Stimulated activated effector memory CD8-positive, alpha-beta T cell treated with anti-CD3 and anti-CD28 coated beads, Interleukin-12 subunit alpha, Interleukin-12 subunit beta, amount 100 ng/mL, for 72 hours (primary cell): ENCODE results near the gene KISS1R.

Source experiments
- ATAC-seq: fragments of 150-1000 bp; cut with Tn5 transposase; 2 replicates; pipeline ENCODE4 v1.10.0; 2021
- DNase-seq, 2 donors: peaks; one replicate each; pipeline ENCODE4 v3.0.0; 2021 to 2022; ENCODE audit warnings: low spot score in 2 of 2
- H3K27ac Mint-ChIP-seq: one replicate; pipeline ENCODE4 v1.8.0; 2022; ENCODE audit warnings: mild to moderate bottlenecking, mixed read lengths
- H3K36me3 Mint-ChIP-seq: one replicate; pipeline ENCODE4 v1.8.0; 2022; ENCODE audit warnings: mild to moderate bottlenecking, mixed read lengths
- H3K4me1 Mint-ChIP-seq: one replicate; pipeline ENCODE4 v1.8.0; 2022; ENCODE audit warnings: mixed read lengths
- H3K4me3 Mint-ChIP-seq: one replicate; pipeline ENCODE4 v1.8.0; 2022; ENCODE audit warnings: mild to moderate bottlenecking, mixed read lengths
- H3K9me3 Mint-ChIP-seq: one replicate; pipeline ENCODE4 v1.8.0; 2022; ENCODE audit warnings: mixed read lengths

Gene KISS1R

DNA sequence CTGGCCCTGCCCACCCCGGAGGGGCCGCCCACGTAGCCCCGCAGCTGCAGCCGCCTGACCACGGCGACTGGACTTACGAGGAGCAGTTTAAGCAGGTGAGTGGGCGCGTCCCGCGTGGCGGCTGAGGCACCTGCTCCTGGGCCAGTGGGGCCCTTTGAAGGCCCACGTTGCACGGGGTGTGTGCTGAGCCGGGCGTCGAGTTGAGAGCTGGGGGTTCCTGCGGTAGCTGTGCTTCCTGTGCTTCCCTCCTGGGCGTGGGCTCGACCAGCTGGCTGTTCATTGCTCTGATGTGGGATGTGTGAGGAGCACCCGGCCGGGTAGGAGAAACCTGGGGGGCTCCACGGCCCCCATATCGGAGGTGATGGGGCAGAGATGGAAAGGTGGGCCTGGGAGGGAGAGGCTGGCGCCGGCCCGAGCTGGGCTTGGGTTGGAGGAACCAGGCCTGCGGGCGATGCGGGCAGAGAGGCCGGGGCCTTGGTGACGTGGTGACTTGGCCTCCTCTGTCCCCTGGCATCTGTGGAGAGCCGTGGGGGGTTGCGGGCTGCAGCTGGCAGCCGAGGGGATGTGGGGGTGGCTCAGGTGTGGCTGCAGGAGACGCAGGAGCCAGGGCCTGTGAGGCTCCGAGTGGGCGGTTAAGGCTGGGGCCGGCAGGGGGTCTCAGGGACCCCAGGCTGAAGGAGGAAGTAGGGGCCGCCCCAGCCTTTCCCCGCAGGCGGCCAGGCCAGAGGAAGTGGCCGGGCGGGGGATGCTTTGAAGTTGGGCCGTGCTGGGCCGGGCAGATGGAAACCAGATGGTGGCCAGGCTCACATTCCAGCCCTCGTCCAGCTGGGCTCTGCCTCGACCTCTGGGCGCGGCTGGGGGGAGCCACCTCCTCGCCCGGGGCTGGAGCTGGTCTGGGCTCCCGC is 15.8 kb downstream of the KISS1R start:
- peak overlapping the region; percentile 74 for H3K27ac Mint-ChIP-seq
- ATAC-seq: peak; percentile 42
- peaks cover 21% of the 10 kb centered on the region for H3K36me3 Mint-ChIP-seq
- H3K4me3 Mint-ChIP-seq: peak overlapping the region; percentile 66
- peaks cover 23% of the 10 kb centered on the region for H3K4me1 Mint-ChIP-seq
- DNase-seq: no peak
- no peaks in the 10 kb centered on the region for H3K9me3 Mint-ChIP-seq

DNA sequence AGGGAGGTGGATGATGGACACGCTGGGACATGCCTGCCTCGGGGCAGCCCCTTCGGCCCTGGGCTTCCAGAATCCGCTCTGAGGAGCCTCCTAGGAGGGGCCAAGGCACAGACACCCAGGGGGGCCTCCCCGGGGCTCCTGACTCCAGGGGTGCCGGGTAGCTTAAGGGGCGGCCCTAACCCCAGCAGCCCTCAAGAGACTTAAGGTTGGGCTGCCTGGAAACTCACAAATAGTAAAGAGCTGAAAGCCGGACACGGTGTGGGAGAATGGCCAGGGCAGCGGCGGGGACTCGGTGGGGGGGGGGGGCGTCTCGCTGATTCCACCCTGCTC is 16.4 kb downstream of the KISS1R start:
- DNase-seq (no peak), ATAC-seq (no peak)
- peaks cover 27% of the 10 kb centered on the region for H3K36me3 Mint-ChIP-seq
- H3K4me1 Mint-ChIP-seq: peaks cover 28% of the 10 kb centered on the region
- no peak overlapping the region for H3K27ac Mint-ChIP-seq
- no peaks in the 10 kb centered on the region for H3K9me3 Mint-ChIP-seq
- H3K4me3 Mint-ChIP-seq: no peak overlapping the region

DNA sequence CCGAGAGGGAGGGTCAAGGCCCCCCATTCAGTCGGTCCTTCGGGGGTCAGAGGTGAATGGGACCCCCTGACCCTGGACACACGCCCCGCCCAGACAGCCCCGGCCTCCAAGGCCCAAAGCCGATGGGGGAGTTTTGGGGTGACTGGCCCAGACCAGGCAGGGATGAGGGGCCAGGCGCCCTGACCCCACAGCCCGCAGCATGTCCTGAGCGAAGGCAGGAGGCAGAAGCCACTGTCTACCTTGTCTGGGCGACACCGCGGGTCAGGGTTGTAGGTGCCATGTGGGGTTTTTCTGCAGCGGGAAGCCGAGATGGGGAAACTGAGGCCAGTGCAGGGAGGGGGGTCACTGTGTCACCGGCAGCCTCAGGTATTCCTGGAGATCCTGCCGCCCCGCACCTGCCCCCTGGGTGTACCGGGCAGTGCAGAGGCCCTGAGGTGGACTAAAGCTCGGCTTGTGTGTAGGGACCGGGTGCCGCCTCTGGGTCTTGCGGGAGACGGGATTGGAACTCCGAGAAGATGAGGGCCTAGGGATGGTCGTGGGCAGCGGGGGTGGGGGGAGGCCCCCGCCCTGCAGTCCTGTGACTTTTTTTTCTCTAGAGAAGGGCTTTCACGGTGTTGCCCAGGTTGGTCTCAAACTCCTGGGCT is 17.2 kb downstream of the KISS1R start:
- no peak overlapping the region for H3K4me3 Mint-ChIP-seq
- peaks cover 28% of the 10 kb centered on the region for H3K4me1 Mint-ChIP-seq
- no peak for DNase-seq
- H3K36me3 Mint-ChIP-seq: peaks cover 30% of the 10 kb centered on the region
- no peak for ATAC-seq
- H3K27ac Mint-ChIP-seq: no peak overlapping the region
- no peaks in the 10 kb centered on the region for H3K9me3 Mint-ChIP-seq

DNA sequence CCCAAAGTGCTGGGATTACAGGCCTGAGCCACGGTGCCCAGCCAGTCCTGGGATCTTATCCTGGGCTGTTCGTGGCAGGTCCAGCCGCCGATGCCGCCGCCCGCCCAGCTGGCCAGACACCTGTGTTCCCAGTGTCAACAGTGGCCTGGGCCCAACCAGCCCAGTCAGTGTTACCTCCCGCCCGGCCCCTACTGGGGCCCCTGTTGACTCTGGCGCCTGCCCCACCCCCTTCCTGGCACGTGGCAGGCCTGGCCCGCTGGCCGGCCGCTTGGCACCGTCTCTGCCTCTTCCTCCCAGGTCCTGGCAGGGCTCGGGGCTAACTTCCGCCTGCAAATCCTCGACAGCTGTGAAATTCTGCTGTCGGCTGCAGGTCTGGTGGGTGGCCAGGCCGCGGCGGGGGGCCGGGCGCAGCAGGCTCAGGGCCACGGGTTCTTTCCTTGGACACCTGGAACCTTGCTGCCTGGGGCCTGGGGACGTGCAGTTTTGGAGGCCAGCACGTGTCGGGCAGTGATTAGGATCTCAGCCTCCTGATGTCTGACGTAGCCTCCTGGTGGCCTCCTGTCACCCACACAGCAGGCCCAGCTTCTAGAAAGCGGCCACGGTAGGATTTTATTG is 17.8 kb downstream of the KISS1R start:
- no peak for DNase-seq
- Mint-ChIP-seq H3K4me1 (peaks cover 35% of the 10 kb centered on the region), H3K4me3 (no peak overlapping the region), H3K36me3 (peaks cover 33% of the 10 kb centered on the region), H3K9me3 (no peaks in the 10 kb centered on the region), H3K27ac (no peak overlapping the region)
- no peak for ATAC-seq

DNA sequence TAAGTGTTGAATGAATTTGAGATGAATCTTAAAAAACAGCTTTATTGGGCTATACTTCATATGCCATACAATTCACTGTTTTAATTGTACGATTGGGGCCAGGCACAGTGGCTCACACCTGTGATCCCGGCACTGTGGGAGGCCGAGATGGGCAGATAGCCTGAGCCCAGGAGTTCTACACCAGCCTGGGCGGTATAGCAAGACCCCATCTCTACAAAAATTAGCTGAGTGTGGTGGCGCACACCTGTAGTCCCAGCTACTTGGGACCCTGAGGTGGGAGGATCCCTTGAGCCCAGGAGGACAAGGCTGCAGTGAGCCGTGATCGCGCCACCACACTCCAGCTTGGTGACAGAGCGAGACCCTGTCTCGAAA is 19.0 kb downstream of the KISS1R start:
- Mint-ChIP-seq H3K9me3 (no peaks in the 10 kb centered on the region), H3K36me3 (peaks cover 25% of the 10 kb centered on the region), H3K4me1 (peaks cover 41% of the 10 kb centered on the region), H3K4me3 (no peak overlapping the region), H3K27ac (no peak overlapping the region)
- ATAC-seq (no peak), DNase-seq (no peak)

DNA sequence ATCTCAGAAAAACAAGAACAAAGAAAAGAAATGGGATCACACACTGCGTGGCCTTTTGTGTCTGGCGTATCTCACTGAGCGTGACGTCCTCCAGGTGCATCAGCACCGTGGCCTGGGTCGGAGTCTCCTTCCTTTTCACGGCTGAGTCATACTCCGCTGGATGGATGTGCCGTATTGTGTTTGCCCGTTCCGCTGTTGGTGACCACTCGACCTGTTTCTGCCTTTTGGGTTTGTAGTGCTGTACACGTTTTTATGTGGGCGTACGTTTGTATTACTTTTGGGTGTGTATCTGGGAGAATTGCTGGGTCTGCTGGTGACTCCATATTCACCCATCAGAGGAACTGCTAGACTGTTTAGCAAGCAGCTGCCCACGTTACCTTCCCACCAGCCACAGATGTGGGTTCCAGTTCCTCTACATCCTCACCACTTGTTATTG is 20.1 kb downstream of the KISS1R start:
- peak; percentile 77 for ATAC-seq
- peak overlapping the region; percentile 23 for H3K27ac Mint-ChIP-seq
- H3K4me3 Mint-ChIP-seq: peak overlapping the region; percentile 10
- H3K36me3 Mint-ChIP-seq: peaks cover 27% of the 10 kb centered on the region
- H3K9me3 Mint-ChIP-seq: no peaks in the 10 kb centered on the region
- DNase-seq: no peak
- H3K4me1 Mint-ChIP-seq: peaks cover 43% of the 10 kb centered on the region

DNA sequence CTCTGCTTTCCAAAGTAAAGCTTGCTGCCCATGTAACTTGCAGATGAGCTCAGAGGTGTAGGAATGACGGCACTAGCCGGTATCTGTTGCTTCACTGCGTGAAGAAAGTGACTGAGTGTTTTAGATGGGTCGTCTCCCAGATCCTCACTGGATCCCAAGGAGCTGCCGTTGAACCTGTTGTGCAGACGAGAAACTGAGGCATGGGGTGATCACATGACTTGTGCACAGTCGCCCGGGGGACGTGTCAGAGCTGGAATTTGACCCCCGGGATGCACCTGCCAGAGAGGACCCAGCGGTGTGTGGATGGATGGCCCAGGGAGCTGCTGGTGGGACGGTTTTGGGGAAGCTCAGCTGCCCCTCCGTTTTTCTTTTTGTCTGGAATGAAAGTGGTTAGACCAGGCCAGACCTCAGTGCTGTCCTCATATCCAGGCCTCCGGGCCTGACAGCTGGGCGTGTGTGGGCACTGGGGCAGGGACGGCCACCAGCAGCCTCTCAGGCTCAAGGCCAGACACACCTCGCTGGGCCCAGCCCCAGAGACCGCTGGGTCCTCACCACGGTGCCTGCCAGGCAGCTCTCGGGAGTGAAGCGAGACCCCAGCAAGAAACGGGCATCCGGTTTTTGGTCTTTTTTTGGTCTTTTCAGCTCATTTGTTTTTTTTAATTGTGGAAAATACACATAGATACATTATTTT is 21.2 kb downstream of the KISS1R start:
- H3K4me1 Mint-ChIP-seq: peaks cover 35% of the 10 kb centered on the region
- DNase-seq: no peak
- H3K36me3 Mint-ChIP-seq: peaks cover 33% of the 10 kb centered on the region
- H3K4me3 Mint-ChIP-seq: peak overlapping the region; percentile 10
- no peaks in the 10 kb centered on the region for H3K9me3 Mint-ChIP-seq
- H3K27ac Mint-ChIP-seq: peak overlapping the region; percentile 23
- ATAC-seq: no peak

DNA sequence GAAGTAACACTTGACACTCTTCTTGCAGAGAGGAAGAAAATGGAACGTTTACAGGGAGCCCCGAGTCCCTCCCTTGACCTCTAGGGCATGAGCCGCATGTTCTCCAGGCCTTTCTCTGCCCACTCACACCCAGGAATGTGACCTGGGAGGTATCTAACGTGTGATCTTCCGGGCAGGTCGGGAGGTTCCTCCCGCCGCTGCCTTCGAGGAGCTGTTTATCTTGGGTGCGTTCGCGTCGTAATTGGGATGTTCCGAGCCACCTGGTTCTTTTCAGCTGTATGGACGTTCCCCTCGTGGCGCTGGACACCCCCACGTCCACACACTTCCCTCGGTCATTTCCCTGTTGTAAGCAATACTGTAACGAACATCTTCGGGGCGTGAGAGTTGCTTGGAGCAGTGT is 22.3 kb downstream of the KISS1R start:
- Mint-ChIP-seq H3K4me1 (peaks cover 35% of the 10 kb centered on the region), H3K9me3 (no peaks in the 10 kb centered on the region), H3K27ac (peak overlapping the region; percentile 63), H3K4me3 (peak overlapping the region; percentile 69), H3K36me3 (peaks cover 36% of the 10 kb centered on the region)
- ATAC-seq (no peak), DNase-seq (no peak)

DNA sequence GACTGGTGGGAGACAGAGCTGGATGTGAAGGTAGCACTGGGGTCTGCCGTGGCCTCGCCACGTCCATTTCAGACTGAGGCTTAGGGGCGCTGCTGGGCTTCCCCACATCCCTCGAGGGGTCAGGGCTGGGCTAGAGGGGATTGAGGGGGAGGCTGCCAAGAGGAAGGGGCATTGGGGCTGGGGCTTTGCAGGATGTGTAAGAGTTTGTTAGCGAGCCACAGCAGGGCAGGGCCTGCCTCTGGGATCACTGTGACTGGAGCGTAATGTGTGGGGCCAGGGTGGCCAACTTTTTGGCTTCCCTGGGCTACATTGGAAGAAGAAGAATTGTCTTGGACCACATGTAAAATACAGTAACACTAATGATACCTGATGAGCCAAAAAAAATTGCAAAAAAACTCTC is 22.8 kb downstream of the KISS1R start:
- Mint-ChIP-seq H3K27ac (peak overlapping the region; percentile 63), H3K36me3 (peaks cover 36% of the 10 kb centered on the region)
- ATAC-seq: no peak

DNA sequence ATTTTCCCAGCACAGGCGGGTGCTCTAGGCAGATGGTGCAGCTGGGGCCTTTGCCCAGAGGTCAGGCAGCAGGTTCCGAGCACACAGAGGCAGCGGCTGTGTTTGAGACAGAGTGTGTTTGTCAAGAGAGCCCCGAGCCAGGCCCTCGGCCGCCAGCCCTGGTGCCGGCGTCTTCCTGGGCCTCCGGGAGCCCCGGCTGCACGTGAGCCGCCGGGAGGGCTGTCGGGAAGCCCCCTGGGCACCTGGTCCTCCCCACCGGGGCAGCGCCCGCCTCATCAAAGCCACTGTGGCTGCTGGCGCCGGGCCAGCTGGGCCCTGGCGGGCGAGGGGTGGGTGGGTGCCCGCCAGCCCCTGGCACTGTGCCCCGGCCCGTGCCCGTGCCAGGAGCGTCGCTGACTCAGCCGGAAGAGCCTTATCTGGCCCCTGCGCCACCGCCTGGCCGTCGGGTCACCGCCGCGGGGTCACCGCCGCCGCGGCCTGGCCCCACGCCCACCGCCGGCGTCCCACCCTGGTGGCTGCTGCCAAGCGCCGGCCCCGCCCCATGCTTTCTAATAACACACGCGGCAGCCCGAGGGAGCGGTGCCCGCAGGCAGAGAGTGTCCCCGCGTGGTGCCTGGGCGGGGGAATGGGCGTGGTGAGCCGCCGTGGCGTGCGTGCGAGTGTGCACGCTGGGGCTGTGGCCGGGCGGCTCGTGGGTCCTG is 23.6 kb downstream of the KISS1R start:
- Mint-ChIP-seq H3K27ac (peak overlapping the region; percentile 81), H3K4me1 (peaks cover 35% of the 10 kb centered on the region), H3K4me3 (peak overlapping the region; percentile 69), H3K36me3 (peaks cover 36% of the 10 kb centered on the region), H3K9me3 (no peaks in the 10 kb centered on the region)
- DNase-seq (peak; percentile 51 to 67), ATAC-seq (peak; percentile 80)

More for the DNA sequence above, 22.8 kb downstream of the KISS1R start:
- H3K4me3 Mint-ChIP-seq: peak overlapping the region; percentile 69
- no peak for DNase-seq
- no peaks in the 10 kb centered on the region for H3K9me3 Mint-ChIP-seq
- H3K4me1 Mint-ChIP-seq: peaks cover 35% of the 10 kb centered on the region

DNA sequence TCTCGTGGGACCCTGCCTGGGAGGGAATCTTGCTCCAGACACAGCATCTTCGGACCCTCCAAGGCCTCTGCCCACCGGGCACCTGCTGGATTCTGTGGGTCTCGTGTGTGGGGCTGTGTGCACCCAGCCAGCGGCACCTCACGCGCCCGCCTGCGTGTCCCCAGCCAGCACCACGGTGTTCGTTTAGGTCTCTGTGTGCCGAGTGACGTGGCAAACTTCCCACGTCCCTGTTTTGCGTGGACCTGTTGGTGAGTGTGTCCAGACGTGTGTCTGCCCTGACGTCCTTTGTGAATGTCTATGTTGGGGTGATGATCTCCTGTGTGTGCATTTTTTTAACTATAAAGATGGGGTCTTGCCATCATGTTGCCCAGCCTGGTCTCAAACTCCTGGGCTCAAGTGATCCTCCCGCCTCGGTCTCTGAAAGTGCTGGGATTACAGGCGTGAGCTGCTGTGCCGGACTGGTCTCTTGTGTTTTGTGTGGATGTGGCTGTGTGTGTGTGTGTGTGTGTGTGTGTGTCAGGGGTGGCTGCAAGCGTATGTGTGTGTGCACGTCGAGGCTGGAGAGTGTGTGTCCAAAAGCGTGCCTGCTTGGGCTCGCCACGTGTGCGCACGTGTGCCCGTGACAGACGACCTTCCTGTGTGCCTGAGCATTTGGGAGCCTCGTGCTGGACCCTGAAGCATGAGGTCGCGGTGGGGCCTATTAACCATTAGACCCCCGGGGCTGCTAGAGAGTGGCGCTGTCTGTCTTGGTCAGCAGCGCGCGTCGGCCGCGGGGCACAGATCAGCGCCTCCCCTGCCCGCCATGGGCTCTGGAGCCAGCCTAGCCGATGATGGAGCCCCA is 24.4 kb downstream of the KISS1R start:
- DNase-seq (no peak), ATAC-seq (peak; percentile 5)
- no peaks in the 10 kb centered on the region for H3K9me3 Mint-ChIP-seq
- peak overlapping the region; percentile 81 for H3K27ac Mint-ChIP-seq
- peaks cover 35% of the 10 kb centered on the region for H3K4me1 Mint-ChIP-seq
- peaks cover 36% of the 10 kb centered on the region for H3K36me3 Mint-ChIP-seq
- peak overlapping the region; percentile 69 for H3K4me3 Mint-ChIP-seq

DNA sequence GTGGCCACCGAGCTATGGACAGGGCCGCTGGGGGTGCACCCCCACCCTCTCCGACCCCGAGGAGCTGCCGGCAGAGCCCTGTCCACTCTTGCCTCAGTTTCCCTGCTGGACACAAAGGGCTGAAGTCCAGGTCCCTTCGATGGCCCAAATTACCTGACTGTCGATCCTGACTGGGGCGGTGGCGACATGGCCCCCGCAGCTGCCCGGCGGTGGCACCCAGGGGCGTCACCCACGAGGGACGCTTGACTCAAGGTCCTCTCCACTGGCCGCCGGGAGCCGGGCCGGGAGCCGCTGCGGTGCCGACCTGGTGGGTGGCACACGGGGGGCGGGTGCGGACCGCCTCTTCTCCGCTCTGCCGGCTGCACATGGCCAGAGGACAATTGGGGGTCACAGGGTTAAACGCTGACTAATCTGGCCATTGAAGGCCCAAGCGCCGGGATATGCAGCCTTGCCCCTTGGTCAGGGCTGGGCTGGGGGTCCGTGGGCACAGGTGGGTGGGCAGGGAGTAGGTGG is 25.1 kb downstream of the KISS1R start:
- Mint-ChIP-seq H3K9me3 (no peaks in the 10 kb centered on the region), H3K4me3 (peak overlapping the region; percentile 69), H3K36me3 (peaks cover 34% of the 10 kb centered on the region), H3K4me1 (peaks cover 28% of the 10 kb centered on the region), H3K27ac (no peak overlapping the region)
- ATAC-seq: no peak
- no peak for DNase-seq

DNA sequence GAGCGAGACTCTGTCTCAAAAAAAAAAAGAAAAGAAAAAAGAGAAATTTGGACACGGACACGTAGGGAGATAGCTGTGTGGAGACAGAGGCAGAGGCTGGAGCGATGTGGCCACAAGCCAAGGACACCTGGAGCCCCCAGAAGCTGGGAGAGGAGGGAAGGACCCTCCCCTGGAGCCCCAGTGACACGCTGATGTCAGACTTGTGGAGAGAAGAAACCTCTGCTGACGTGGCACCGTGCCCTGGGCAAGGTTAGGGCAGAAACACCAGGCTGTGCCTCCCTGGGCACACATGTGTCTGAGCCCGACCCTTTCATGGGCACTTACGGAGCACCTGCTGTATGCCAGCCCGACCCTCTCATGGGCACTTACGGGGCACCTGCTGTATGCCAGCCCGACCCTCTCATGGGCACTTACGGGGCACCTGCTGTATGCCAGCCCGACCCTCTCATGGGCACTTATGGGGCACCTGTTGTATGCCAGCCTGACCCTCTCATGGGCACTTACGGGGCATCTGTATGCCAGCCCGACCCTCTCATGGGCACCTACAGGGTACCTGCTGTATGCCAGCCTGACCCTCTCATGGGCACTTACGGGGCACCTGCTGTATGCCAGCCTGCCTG is 26.5 kb downstream of the KISS1R start:
- Mint-ChIP-seq H3K4me3 (no peak overlapping the region), H3K36me3 (peaks cover 23% of the 10 kb centered on the region), H3K4me1 (peaks cover 19% of the 10 kb centered on the region), H3K9me3 (no peaks in the 10 kb centered on the region), H3K27ac (no peak overlapping the region)
- ATAC-seq (no peak), DNase-seq (no peak)
